ENCODE data around the gene MCRIP1. TPM values are rescaled to one million over a fixed set of nuclear protein-coding genes. Genes with fewer than 3 reads are reported as not detected.
"Not testable (repeated sequence)": the region's sequence is repeated elsewhere in the genome, so short reads cannot be mapped to it uniquely, and the experiment has no call there.

Gene MCRIP1
- total RNA-seq, 1 donor from 2014 or later, result 69.2 TPM

DNA sequence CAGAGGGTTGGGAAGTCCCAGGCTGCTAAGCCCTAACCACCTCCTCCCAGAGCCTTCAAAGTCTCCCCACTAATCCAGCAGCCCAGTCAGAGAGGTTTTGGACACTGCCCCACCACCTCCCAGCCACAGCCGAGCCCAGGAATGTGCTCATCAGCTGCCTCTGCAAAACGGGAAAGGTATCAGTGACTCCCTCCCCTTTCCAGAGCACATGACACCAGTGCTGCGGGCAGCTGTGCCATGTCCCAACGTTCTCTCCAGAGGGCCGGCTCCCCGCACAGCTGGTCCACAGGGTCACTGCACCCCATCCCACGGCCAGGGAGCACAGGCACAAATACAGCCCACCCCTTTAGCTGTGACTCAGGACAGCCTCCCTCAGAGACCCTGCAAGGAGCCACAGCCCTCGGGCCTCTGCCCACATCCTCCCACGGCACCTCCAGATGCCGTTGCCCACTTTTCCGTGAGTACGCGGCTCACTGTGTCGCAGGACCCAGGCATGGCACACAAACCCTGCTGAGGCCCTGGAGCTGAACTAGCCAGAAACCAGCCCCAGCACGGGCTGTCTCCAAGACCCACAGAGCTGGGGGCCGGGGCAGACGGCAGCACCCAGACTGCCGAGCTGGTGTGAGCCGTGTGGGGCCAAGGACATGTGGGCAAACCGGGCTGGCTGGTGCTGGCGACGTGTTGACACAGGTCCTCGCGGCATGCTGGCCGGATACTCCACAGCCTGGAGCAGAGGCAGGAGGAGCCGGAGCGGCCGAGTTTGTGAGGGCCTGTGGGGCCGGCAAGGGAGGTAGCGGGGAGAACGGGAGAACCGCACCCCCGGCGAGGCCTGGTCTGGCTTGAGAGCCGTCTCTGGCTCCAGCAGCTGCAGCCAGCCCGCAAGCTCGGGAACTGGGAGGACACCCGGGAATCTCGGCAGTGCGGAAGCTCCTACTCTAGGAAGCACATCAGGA lies 8.0 kb upstream of the MCRIP1 start:
- ATAC-seq (peak; percentile 39 to 57), DNase-seq (peak; percentile 67)
- Histone ChIP-seq H3K4me1 (no peaks in the 10 kb centered on the region), H3K27ac (no peak overlapping the region), H3K36me3 (peaks cover 39% of the 10 kb centered on the region), H3K27me3 (ENCODE audit: low read depth) (no peaks in the 10 kb centered on the region), H3K4me3 (no peak overlapping the region), H3K9me3 (no peaks in the 10 kb centered on the region)
- TF ChIP-seq, protein P1, sequence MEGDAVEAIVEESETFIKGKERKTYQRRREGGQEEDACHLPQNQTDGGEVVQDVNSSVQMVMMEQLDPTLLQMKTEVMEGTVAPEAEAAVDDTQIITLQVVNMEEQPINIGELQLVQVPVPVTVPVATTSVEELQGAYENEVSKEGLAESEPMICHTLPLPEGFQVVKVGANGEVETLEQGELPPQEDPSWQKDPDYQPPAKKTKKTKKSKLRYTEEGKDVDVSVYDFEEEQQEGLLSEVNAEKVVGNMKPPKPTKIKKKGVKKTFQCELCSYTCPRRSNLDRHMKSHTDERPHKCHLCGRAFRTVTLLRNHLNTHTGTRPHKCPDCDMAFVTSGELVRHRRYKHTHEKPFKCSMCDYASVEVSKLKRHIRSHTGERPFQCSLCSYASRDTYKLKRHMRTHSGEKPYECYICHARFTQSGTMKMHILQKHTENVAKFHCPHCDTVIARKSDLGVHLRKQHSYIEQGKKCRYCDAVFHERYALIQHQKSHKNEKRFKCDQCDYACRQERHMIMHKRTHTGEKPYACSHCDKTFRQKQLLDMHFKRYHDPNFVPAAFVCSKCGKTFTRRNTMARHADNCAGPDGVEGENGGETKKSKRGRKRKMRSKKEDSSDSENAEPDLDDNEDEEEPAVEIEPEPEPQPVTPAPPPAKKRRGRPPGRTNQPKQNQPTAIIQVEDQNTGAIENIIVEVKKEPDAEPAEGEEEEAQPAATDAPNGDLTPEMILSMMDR (IDR thresholded peaks at IDR 0.05), result no peak
- intact Hi-C loops (cut with DNase I), result no loop called here

DNA sequence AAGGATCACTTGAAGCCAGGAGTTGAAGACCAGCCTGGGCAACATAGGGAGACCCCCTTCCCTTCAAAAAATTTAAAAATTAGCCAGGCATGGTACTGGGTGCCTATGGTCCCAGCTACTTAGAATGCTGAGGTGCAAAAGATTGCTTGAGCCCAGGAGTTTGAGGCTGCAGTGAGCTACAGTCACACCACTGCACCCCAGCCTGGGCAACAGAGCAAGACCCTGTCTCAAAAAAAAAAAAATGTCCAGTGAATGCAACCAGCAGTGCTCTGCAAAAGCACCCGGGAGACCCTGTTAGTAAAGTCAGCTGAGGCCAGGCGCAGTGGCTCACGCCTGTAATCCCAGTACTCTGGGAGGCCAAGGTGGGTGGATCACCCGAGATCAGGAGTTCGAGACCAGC lies 7.0 kb upstream of the MCRIP1 start:
- H3K27me3 ChIP-seq (ENCODE audit: low read depth); intact Hi-C loops (cut with DNase I); DNase-seq; ATAC-seq; H3K9me3 ChIP-seq; H3K4me1 ChIP-seq; H3K4me3 ChIP-seq; H3K27ac ChIP-seq: not testable (repeated sequence)
- H3K36me3 ChIP-seq, result peaks cover 28% of the 10 kb centered on the region

DNA sequence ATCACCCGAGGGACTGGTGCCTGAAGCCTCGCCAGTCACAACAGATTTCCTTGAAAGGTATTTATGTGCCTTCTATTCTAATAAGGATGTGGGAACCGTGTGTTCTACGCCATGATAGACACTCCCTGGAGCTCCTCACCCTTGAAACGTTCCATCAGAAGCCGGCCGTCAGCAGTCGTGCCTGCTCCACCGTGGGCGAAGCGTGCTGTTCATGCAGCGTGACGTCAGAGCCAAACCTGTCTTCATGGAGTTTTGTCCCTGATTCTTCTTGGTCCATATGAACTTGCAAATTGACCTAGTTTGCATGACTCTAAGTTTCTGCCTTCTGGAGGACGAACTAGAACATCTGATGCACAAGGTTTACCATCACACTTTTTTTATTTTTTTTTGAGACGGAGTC lies 6.2 kb upstream of the MCRIP1 start:
- no peaks in the 10 kb centered on the region for H3K27me3 ChIP-seq (ENCODE audit: low read depth)
- no peak for ATAC-seq
- TF ChIP-seq, protein P1 (IDR thresholded peaks at IDR 0.05), result no peak
- no peak overlapping the region for H3K27ac ChIP-seq
- H3K9me3 ChIP-seq, result no peaks in the 10 kb centered on the region
- H3K36me3 ChIP-seq, result peaks cover 21% of the 10 kb centered on the region
- H3K4me3 ChIP-seq, result no peak overlapping the region
- intact Hi-C loops (cut with DNase I), result no loop called here
- DNase-seq, result no peak
- no peaks in the 10 kb centered on the region for H3K4me1 ChIP-seq

DNA sequence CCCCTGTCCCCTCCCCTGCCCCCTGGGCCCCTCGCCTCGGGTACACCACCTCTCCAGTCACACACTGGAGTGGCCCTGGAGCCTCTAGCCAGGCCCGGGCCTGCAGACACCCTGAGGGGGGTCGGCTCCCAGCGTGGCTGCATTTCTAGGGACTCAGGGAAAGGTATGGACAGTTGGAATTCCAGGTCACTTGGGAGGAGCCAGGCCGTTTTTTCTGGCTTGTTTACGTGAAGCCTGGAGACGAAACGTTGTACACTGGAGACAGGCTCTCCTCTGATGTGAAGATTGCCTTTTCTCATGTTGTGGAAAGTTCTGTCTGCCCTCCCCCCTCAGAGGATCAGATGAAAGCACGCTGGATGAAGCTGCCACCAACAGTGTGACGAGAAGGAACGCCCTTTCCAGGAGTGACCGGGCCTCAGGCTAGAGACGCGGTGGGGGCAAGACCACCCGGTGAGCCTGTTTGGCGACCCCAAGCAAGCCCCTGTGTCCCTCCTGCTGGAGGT lies 5.7 kb upstream of the MCRIP1 start:
- Histone ChIP-seq H3K27ac (no peak overlapping the region), H3K27me3 (ENCODE audit: low read depth) (no peaks in the 10 kb centered on the region), H3K4me1 (peaks cover 5% of the 10 kb centered on the region), H3K4me3 (no peak overlapping the region), H3K9me3 (no peaks in the 10 kb centered on the region), H3K36me3 (peaks cover 16% of the 10 kb centered on the region)
- intact Hi-C loops (cut with DNase I), result no loop called here
- no peak for DNase-seq
- ATAC-seq, result no peak
- TF ChIP-seq, protein P1 (IDR thresholded peaks at IDR 0.05), result no peak

DNA sequence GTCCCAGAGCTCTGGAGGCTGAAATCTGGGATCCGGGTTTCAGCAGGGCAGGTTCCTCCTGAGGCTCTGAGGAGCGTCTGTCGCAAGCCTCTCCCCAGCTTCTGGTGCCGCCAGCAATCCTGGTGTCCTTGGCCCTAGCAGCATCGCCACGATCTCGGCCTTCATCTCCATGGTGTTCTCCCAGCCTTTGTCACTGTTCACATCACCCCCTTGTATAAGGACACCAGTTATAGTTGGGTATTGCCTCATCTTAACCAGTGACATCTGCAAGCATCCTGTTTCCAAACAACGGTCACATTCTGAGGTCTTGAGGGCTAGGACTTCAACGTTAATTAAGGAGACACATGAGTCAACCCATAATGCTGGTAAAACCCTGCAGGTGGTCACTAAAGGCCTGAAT lies 4.5 kb upstream of the MCRIP1 start:
- TF ChIP-seq, protein P1 (IDR thresholded peaks at IDR 0.05), result no peak
- ATAC-seq (no peak), DNase-seq (peak; percentile 56)
- H3K27me3 ChIP-seq (ENCODE audit: low read depth), result no peaks in the 10 kb centered on the region
- no peaks in the 10 kb centered on the region for H3K9me3 ChIP-seq
- intact Hi-C loops (cut with DNase I), result no loop called here
- H3K4me3 ChIP-seq, result no peak overlapping the region
- H3K4me1 ChIP-seq, result peaks cover 8% of the 10 kb centered on the region
- H3K36me3 ChIP-seq, result peaks cover 4% of the 10 kb centered on the region
- H3K27ac ChIP-seq, result no peak overlapping the region

GRCh38 chr17:81834831-81835267 lies 1.8 kb upstream of the MCRIP1 start, which contains the start of gene PPP1R27:
Gene PPP1R27 (minus strand): TSS chr17:81835050. CDS start chr17:81834953, 97 bp downstream.
- TF ChIP-seq, protein P1 (IDR thresholded peaks at IDR 0.05), result no peak

More at GRCh38 chr17:81834831-81835267, 1.8 kb upstream of the MCRIP1 start, which contains the start of gene PPP1R27:
- ATAC-seq, result no peak
- H3K4me1 ChIP-seq, result peaks cover 24% of the 10 kb centered on the region
- H3K27me3 ChIP-seq (ENCODE audit: low read depth), result no peaks in the 10 kb centered on the region
- intact Hi-C loops (cut with DNase I), result no loop called here
- H3K27ac ChIP-seq, result peak within 1 kb of the TSS; percentile 94
- DNase-seq, result no peak
- H3K9me3 ChIP-seq, result no peaks in the 10 kb centered on the region
- H3K36me3 ChIP-seq, result peaks cover 3% of the 10 kb centered on the region
- H3K4me3 ChIP-seq, result peak within 1 kb of the TSS; percentile 78
